Mesothelial cell of epicardium (in vitro differentiated cells): ENCODE measurements around the gene ANKEF1. TPM values are rescaled to one million over a fixed set of nuclear protein-coding genes. Genes with fewer than 3 reads are reported as not detected.

ENCODE experiments used
- DNase-seq, 2 experiments: peaks; one replicate each; pipeline ENCODE4 v3.0.0; 2021; ENCODE audit warnings: low spot score in 2 of 2; ENCODE audit not compliant: unreplicated experiment in 2 of 2
- H3K27ac Mint-ChIP-seq: 2 replicates; pipeline ENCODE4 v1.8.0; 2021; ENCODE audit warnings: mixed read lengths
- H3K27me3 Mint-ChIP-seq: 2 replicates; pipeline ENCODE4 v1.8.0; 2021; ENCODE audit warnings: low read depth, mixed read lengths
- H3K36me3 Mint-ChIP-seq: 2 replicates; pipeline ENCODE4 v1.8.0; 2021; ENCODE audit warnings: mixed read lengths
- H3K4me1 Mint-ChIP-seq: 2 replicates; pipeline ENCODE4 v1.8.0; 2021; ENCODE audit warnings: mixed read lengths
- H3K4me3 Mint-ChIP-seq: 2 replicates; pipeline ENCODE4 v1.8.0; 2021; ENCODE audit warnings: mild to moderate bottlenecking, moderate library complexity, mixed read lengths
- H3K9me3 Mint-ChIP-seq: 2 replicates; pipeline ENCODE4 v1.8.0; 2021; ENCODE audit warnings: mixed read lengths
- CTCF ChIP-seq: fragments of 200-600 bp; sonication (generic); IDR thresholded peaks from one replicate; pipeline ENCODE4 v1.5.0; 2021; ENCODE audit warnings: antibody characterized with exemption; ENCODE audit not compliant: unreplicated experiment
- total RNA-seq: library from RNA; stranded (reverse); gene quantifications from 3 replicates; pipeline ENCODE4 v1.2.1, GENCODE V29; 2021

The ANKEF1 gene
- total RNA-seq, 1 donor from 2014 or later: 4.5 TPM

- DNase-seq: no peak
- Mint-ChIP-seq H3K4me3 (no peak overlapping the region), H3K27ac (no peak overlapping the region), H3K36me3 (no peaks in the 10 kb centered on the region), H3K27me3 (no peaks in the 10 kb centered on the region), H3K4me1 (no peaks in the 10 kb centered on the region), H3K9me3 (peaks cover 9% of the 10 kb centered on the region)
- TF ChIP-seq CTCF: no peak
Measured at GRCh38 chr20:9994676-9995075, 40.1 kb upstream of the ANKEF1 start.

- no peaks in the 10 kb centered on the region for H3K36me3 Mint-ChIP-seq
- H3K27me3 Mint-ChIP-seq: no peaks in the 10 kb centered on the region
- H3K9me3 Mint-ChIP-seq: peaks cover 8% of the 10 kb centered on the region
- no peaks in the 10 kb centered on the region for H3K4me1 Mint-ChIP-seq
- no peak for TF ChIP-seq CTCF
- no peak overlapping the region for H3K27ac Mint-ChIP-seq
- H3K4me3 Mint-ChIP-seq: no peak overlapping the region
- DNase-seq: no peak
Measured at GRCh38 chr20:9995510-9996272, 39.1 kb upstream of the ANKEF1 start.

GRCh38 chr20:9996944-9997343 lies 37.8 kb upstream of the ANKEF1 start:
- H3K4me3 Mint-ChIP-seq: no peak overlapping the region
- H3K27me3 Mint-ChIP-seq: no peaks in the 10 kb centered on the region
- no peak for TF ChIP-seq CTCF
- no peaks in the 10 kb centered on the region for H3K36me3 Mint-ChIP-seq
- peaks cover 8% of the 10 kb centered on the region for H3K9me3 Mint-ChIP-seq
- DNase-seq: no peak
- no peak overlapping the region for H3K27ac Mint-ChIP-seq
- H3K4me1 Mint-ChIP-seq: no peaks in the 10 kb centered on the region

- Mint-ChIP-seq H3K36me3 (no peaks in the 10 kb centered on the region), H3K4me1 (no peaks in the 10 kb centered on the region), H3K27ac (no peak overlapping the region), H3K9me3 (peaks cover 6% of the 10 kb centered on the region), H3K4me3 (no peak overlapping the region), H3K27me3 (no peaks in the 10 kb centered on the region)
- no peak for TF ChIP-seq CTCF
- no peak for DNase-seq
Measured at GRCh38 chr20:9999645-10000044, 35.1 kb upstream of the ANKEF1 start.

GRCh38 chr20:10002866-10003265 lies 31.9 kb upstream of the ANKEF1 start:
- no peak for TF ChIP-seq CTCF
- Mint-ChIP-seq H3K27me3 (no peaks in the 10 kb centered on the region), H3K27ac (no peak overlapping the region), H3K4me3 (no peak overlapping the region), H3K9me3 (no peaks in the 10 kb centered on the region), H3K4me1 (peaks cover 12% of the 10 kb centered on the region), H3K36me3 (no peaks in the 10 kb centered on the region)
- DNase-seq: no peak
